NCI-H187 (cell line): ENCODE data around the gene ACAN.
A peak's percentile ranks its signal among the peaks of the same experiment; 100 is the strongest.
"Not testable (repeated sequence)": the region's sequence is repeated elsewhere in the genome, so short reads cannot be mapped to it uniquely, and the experiment has no call there.

ENCODE experiments used
- DNase-seq, 2 experiments: peaks; one replicate each; lab custom pipeline; 2025; lab: John Stamatoyannopoulos, UW

ACAN gene

GRCh38 chr15:88902846-88903245 is 99.6 kb downstream of the ACAN start:
- DNase-seq: no peak

GRCh38 chr15:88904257-88904623 is 101.0 kb downstream of the ACAN start:
- DNase-seq: no peak

- peak; percentile 29 to 57 for DNase-seq
Observed at GRCh38 chr15:88904624-88905327, 101.5 kb downstream of the ACAN start.

- DNase-seq: no peak
Observed at GRCh38 chr15:88905576-88905975, 102.3 kb downstream of the ACAN start.

GRCh38 chr15:88906130-88906529 is 102.9 kb downstream of the ACAN start:
- no peak for DNase-seq

GRCh38 chr15:88906551-88906950 is 103.3 kb downstream of the ACAN start:
- no peak for DNase-seq

GRCh38 chr15:88907111-88907510 is 103.9 kb downstream of the ACAN start:
- no peak for DNase-seq

GRCh38 chr15:88908123-88908522 is 104.9 kb downstream of the ACAN start:
- DNase-seq: no peak

- DNase-seq: no peak
Observed at GRCh38 chr15:88908697-88909621, 105.7 kb downstream of the ACAN start.

GRCh38 chr15:88909956-88910831 is 107.0 kb downstream of the ACAN start:
- DNase-seq: no peak

GRCh38 chr15:88911766-88912118 is 108.5 kb downstream of the ACAN start:
- DNase-seq: no peak

GRCh38 chr15:88912500-88912921 is 109.3 kb downstream of the ACAN start:
- no peak for DNase-seq

GRCh38 chr15:88913017-88913849 is 110.0 kb downstream of the ACAN start, which contains the start of gene MFGE8:
Gene MFGE8 (minus strand): TSS chr15:88913379. CDS start chr15:88913319, 60 bp downstream.
- no peak for DNase-seq

GRCh38 chr15:88913850-88914169 is 110.6 kb downstream of the ACAN start:
- no peak for DNase-seq

GRCh38 chr15:88915354-88915753 is 112.1 kb downstream of the ACAN start:
- no peak for DNase-seq

GRCh38 chr15:88917760-88918159 is 114.5 kb downstream of the ACAN start:
- DNase-seq: no peak

- DNase-seq: no peak
Observed at GRCh38 chr15:88918738-88919137, 115.5 kb downstream of the ACAN start.

GRCh38 chr15:88920186-88920891 is 117.1 kb downstream of the ACAN start:
- no peak for DNase-seq

- not testable (repeated sequence) for DNase-seq
Observed at GRCh38 chr15:88920892-88921435, 117.7 kb downstream of the ACAN start.
